GM12892 (cell line): Measurements from ENCODE around the gene ZNF532.

Experiments used
- DNase-seq: peaks from one replicate; pipeline ENCODE4 v3.0.0; 2011; ENCODE audit not compliant: insufficient read length
- FAIRE-seq: peaks from 2 replicates; lab custom pipeline; 2011; peaks lifted over from hg19 to GRCh38; lab: Jason Lieb, UNC
- POLR2A ChIP-seq: IDR thresholded peaks from 2 replicates; pipeline ENCODE4 v1.6.1; 2011; ENCODE audit warnings: low read depth, low read length, control low read depth
- POLR2AphosphoS5 ChIP-seq: IDR thresholded peaks from 2 replicates; pipeline ENCODE4 v1.6.1; 2011; ENCODE audit warnings: low read depth, low read length, control low read depth
- TAF1 ChIP-seq: IDR thresholded peaks from 2 replicates; pipeline ENCODE4 v1.6.1; 2011; ENCODE audit warnings: low read depth, mild to moderate bottlenecking, control low read depth, low read length, borderline replicate concordance

ZNF532 gene

DNA sequence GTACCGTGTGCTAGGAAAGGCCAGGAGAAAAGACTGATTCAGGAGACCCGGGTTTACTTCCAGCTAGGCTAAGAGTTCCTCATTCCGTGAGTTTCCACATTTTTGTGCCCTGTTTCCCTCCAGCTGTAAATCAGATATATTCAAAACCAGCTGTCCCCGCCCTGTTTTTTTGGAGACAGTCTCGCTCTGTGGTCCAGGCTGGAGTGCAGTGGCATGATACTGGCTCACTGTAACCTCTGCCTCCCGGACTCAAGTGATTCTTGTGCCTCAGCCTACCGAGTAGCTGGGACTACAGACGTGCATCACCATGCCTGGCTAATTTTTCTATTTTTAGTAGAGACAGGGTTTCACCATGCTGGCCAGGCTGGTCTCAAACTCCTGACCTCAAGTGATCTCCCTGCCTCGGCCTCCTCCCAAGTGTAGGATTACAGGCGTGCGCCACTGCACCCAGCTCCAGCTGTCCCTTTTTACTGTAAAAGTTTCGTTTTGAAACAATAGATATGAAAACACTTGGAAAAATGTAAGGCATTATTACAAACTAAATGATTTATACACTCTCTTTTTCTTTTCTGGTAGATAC lies 162.2 kb downstream of the ZNF532 start:
- TF ChIP-seq POLR2AphosphoS5 (no peak), POLR2A (no peak), TAF1 (no peak)
- FAIRE-seq (no peak), DNase-seq (no peak)

DNA sequence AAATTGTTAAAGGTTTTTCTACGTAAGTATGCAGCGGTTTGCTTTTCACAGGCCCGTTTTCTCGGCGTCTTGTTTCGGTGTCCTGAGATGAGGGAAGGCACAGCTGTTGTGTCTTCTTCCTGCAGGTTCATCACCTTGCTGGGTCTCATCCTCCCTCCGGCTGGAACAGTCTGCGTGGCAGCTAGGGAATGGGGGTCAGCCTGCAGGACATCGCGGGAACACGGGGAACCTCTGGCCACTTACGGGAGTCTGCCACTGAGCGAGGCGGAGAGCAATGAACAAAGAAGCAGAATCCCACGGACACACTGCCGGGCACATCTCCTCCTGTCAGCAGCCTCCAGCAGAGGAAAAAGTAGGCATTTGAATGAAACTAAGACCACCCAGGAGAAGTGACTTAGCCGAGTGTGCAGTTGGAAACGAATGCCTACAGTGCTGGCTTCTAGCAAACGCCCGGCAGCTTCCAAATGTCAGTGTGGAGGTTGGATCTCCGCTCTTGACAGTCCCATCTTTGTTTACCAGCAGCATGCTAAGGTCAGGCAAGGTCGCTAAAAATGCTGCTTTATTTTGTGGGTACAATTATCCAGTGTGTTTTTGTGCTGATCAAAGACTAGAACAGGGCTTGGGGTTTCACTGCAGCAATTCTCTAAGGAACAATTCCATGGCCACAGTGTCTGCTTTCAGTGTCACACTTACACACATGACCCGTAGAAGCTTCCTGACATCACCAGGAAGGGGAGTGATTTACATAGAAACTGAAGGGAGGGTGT lies 165.2 kb downstream of the ZNF532 start:
- no peak for DNase-seq
- TF ChIP-seq POLR2A: no peak
- TF ChIP-seq POLR2AphosphoS5: no peak
- TF ChIP-seq TAF1: no peak
- no peak for FAIRE-seq

DNA sequence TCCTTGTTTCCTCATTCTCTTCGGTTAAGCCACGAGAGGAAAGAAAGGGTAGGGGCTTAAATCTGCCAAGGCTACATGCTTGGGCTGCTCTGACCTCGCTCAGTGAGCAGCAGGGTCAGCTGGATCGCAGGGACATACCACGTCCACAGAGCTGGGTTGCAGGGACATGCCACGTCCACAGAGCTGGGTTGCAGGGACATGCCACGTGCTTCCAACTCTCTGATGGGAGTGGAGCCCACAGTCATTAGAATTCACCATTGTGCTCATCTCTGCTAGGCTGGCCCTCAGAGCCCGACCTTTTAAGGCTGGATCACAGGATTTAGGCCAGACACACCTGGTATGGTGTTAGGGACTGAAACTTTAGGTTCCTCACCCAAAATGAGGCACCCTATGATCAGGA lies 167.6 kb downstream of the ZNF532 start:
- TF ChIP-seq POLR2AphosphoS5 (no peak), POLR2A (no peak), TAF1 (no peak)
- FAIRE-seq (no peak), DNase-seq (no peak)

DNA sequence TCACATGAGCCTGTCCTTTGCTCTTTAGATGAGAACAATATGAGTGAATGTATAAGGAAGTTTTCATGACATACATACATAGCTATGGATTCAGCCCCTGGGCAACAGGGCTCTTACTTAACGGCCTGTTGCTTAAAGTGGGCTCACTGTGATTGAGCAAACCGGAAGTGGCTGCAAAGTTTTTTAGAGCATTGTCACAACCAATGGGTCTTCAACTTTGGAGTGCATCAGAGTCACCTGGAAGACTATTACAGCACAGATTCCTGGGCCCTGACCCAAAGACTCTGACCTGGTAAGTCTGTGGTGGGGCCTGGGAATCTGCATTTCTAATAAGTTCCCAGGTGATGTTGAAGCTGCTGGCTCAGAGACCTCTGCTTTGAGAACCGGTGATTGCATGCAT lies 168.7 kb downstream of the ZNF532 start:
- DNase-seq: no peak
- no peak for FAIRE-seq
- no peak for TF ChIP-seq TAF1
- TF ChIP-seq POLR2AphosphoS5: no peak
- no peak for TF ChIP-seq POLR2A

DNA sequence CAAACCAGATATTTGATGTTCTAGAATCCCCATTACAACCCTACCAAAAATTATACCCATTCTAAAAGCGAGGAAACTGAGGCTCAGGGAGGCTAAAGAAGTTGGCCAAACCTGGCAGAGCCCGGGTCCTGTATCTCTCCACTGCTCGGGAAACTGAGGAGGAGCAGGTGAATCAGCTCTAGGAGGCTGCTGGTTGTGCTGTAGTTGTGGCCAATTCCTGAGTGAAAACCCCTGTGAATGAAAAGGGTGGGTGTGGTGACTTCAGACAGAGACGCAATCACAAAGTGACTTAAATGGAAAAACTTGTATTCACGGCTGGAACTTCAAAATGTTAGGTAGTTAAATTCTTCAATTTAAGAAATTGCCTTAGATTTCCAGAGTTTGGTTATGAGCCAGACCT lies 169.3 kb downstream of the ZNF532 start:
- FAIRE-seq: no peak
- TF ChIP-seq POLR2AphosphoS5 (no peak), POLR2A (no peak), TAF1 (no peak)

DNA sequence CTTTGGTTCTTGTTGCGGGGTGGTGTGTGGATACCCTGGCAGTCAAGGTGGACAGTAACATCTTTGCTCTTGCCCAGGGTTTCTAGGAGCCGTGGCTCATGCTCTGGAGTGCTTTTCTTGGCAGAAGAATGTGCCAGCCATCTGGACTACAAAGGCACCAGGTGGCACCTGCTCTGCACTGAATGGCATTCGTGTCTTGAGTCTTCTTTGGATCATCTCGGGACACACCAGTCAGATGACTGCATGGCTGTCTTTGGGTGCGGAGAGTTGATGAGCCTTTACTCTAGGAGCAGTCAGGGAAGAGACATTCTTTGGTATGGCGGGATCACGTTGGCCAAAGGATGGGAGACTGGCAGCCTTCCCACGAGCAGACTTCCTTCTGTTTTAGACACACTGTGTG lies 170.9 kb downstream of the ZNF532 start:
- DNase-seq: no peak
- no peak for FAIRE-seq
- TF ChIP-seq POLR2A (no peak), TAF1 (no peak), POLR2AphosphoS5 (no peak)

More for the DNA sequence above, 169.3 kb downstream of the ZNF532 start:
- DNase-seq: no peak
